NCI-H345 (cell line): ENCODE results near the gene SCUBE1.
"Not testable (repeated sequence)": the region's sequence is repeated elsewhere in the genome, so short reads cannot be mapped to it uniquely, and the experiment has no call there.

Source experiments
- DNase-seq: peaks from one replicate; lab custom pipeline; 2025; lab: John Stamatoyannopoulos, UW

The SCUBE1 gene

GRCh38 chr22:43356881-43357280 is 13.7 kb upstream of the SCUBE1 start:
- no peak for DNase-seq

GRCh38 chr22:43355688-43356087 is 12.5 kb upstream of the SCUBE1 start:
- DNase-seq: not testable (repeated sequence)

GRCh38 chr22:43351966-43352345 is 8.8 kb upstream of the SCUBE1 start:
- DNase-seq: no peak

- no peak for DNase-seq
Observed at GRCh38 chr22:43349636-43350035, 6.5 kb upstream of the SCUBE1 start.

- DNase-seq: peak; percentile 14
Observed at GRCh38 chr22:43346521-43346929, 3.4 kb upstream of the SCUBE1 start.

GRCh38 chr22:43345761-43346301 is 2.7 kb upstream of the SCUBE1 start:
- no peak for DNase-seq

GRCh38 chr22:43345356-43345755 is 2.2 kb upstream of the SCUBE1 start:
- DNase-seq: no peak

GRCh38 chr22:43344520-43344787 is 1.3 kb upstream of the SCUBE1 start:
- no peak for DNase-seq

GRCh38 chr22:43343670-43344519 is 723 bp upstream of the SCUBE1 start:
- no peak for DNase-seq

- no peak for DNase-seq
Observed at GRCh38 chr22:43342347-43343261, 568 bp downstream of the SCUBE1 start.

- no peak for DNase-seq
Observed at GRCh38 chr22:43341565-43341964, 1.6 kb downstream of the SCUBE1 start.

GRCh38 chr22:43338766-43339345 is 4.3 kb downstream of the SCUBE1 start:
- no peak for DNase-seq

GRCh38 chr22:43337946-43338345 is 5.2 kb downstream of the SCUBE1 start:
- DNase-seq: no peak

GRCh38 chr22:43337385-43337784 is 5.8 kb downstream of the SCUBE1 start:
- no peak for DNase-seq

- no peak for DNase-seq
Observed at GRCh38 chr22:43334378-43334777, 8.8 kb downstream of the SCUBE1 start.

GRCh38 chr22:43333978-43334377 is 9.2 kb downstream of the SCUBE1 start:
- DNase-seq: no peak

- DNase-seq: no peak
Observed at GRCh38 chr22:43333156-43333555, 10.0 kb downstream of the SCUBE1 start.

GRCh38 chr22:43331698-43332097 is 11.5 kb downstream of the SCUBE1 start:
- no peak for DNase-seq

- DNase-seq: no peak
Observed at GRCh38 chr22:43331069-43331451, 12.1 kb downstream of the SCUBE1 start.

GRCh38 chr22:43330178-43331068 is 12.7 kb downstream of the SCUBE1 start:
- DNase-seq: no peak

GRCh38 chr22:43329061-43329460 is 14.1 kb downstream of the SCUBE1 start:
- DNase-seq: no peak

GRCh38 chr22:43327157-43327438 is 16.1 kb downstream of the SCUBE1 start:
- no peak for DNase-seq
